MM.1S (cell line): ENCODE measurements around the gene ZNF530.

Source experiments
- DNase-seq: peaks from one replicate; pipeline ENCODE4 v3.0.0-alpha.2; 2015
- H2AFZ ChIP-seq: fragments of 300-600 bp; sonication (generic); 2 replicates; pipeline ENCODE4 v1.6.0; 2016; ENCODE audit warnings: antibody characterized with exemption, low read length
- H3F3A ChIP-seq: fragments of 300-600 bp; sonication (generic); 2 replicates; pipeline ENCODE4 v1.6.1; 2016; ENCODE audit warnings: mild to moderate bottlenecking, antibody characterized with exemption, low read length, moderate library complexity, mixed read lengths; ENCODE audit not compliant: insufficient read depth
- H3K27ac ChIP-seq: fragments of 300-600 bp; sonication (generic); 2 replicates; pipeline ENCODE4 v1.5.1; 2016; ENCODE audit warnings: mild to moderate bottlenecking, low read length
- H3K27me3 ChIP-seq: fragments of 300-600 bp; sonication (generic); replicated peaks from 2 replicates; pipeline ENCODE4 v1.6.0; 2016; ENCODE audit warnings: low read length; ENCODE audit not compliant: insufficient read depth
- H3K36me3 ChIP-seq: fragments of 300-600 bp; sonication (generic); replicated peaks from 2 replicates; pipeline ENCODE4 v1.6.1; 2016; ENCODE audit warnings: mild to moderate bottlenecking, low read length, mixed read lengths; ENCODE audit not compliant: insufficient read depth
- H3K4me1 ChIP-seq: fragments of 300-600 bp; sonication (generic); 2 replicates; pipeline ENCODE4 v1.6.1; 2016; ENCODE audit warnings: low read length, mixed read lengths
- H3K4me2 ChIP-seq: fragments of 300-600 bp; sonication (generic); 2 replicates; pipeline ENCODE4 v1.6.0; 2016; ENCODE audit warnings: low read depth, low read length
- H3K4me3 ChIP-seq: fragments of 300-600 bp; sonication (generic); 2 replicates; pipeline ENCODE4 v1.5.1; 2016; ENCODE audit warnings: low read length, mixed read lengths
- H3K79me2 ChIP-seq: fragments of 300-600 bp; sonication (generic); 2 replicates; pipeline ENCODE4 v1.6.1; 2016; ENCODE audit warnings: mixed run types, low read length, mixed read lengths
- H3K9ac ChIP-seq: fragments of 300-600 bp; sonication (generic); 2 replicates; pipeline ENCODE4 v1.6.1; 2016; ENCODE audit warnings: low read length, mixed read lengths
- H3K9me2 ChIP-seq: fragments of 300-600 bp; sonication (generic); replicated peaks from 2 replicates; pipeline ENCODE4 v1.6.1; 2016; ENCODE audit warnings: mild to moderate bottlenecking, low read length, mixed read lengths; ENCODE audit not compliant: insufficient read depth
- H3K9me3 ChIP-seq: fragments of 300-600 bp; sonication (generic); replicated peaks from 2 replicates; pipeline ENCODE4 v1.6.1; 2016; ENCODE audit warnings: mild to moderate bottlenecking, low read length, mixed read lengths; ENCODE audit not compliant: insufficient read depth
- H4K20me1 ChIP-seq: fragments of 300-600 bp; sonication (generic); 2 replicates; pipeline ENCODE4 v1.6.1; 2016; ENCODE audit warnings: mild to moderate bottlenecking, low read length, moderate library complexity, mixed read lengths; ENCODE audit not compliant: insufficient read depth
- CTCF ChIP-seq: fragments of 300-600 bp; sonication (generic); IDR thresholded peaks from 2 replicates; pipeline ENCODE4 v1.5.1; 2016; ENCODE audit warnings: antibody characterized with exemption, low read length, mixed read lengths
- EZH2 ChIP-seq: fragments of 300-600 bp; sonication (generic); optimal IDR thresholded peaks from 2 replicates; pipeline ENCODE3; 2017; ENCODE audit warnings: low read depth, mild to moderate bottlenecking, antibody characterized with exemption, low read length, mixed read lengths
- EZH2phosphoT487 ChIP-seq: fragments of 300-600 bp; sonication (generic); IDR thresholded peaks from 2 replicates; pipeline ENCODE4 v1.6.1; 2018; ENCODE audit warnings: antibody characterized with exemption, low read length

The ZNF530 gene

GRCh38 chr19:57633832-57634131 is 34.1 kb downstream of the ZNF530 start:
- Histone ChIP-seq H3K9me2 (no peaks in the 10 kb centered on the region), H4K20me1 (no peaks in the 10 kb centered on the region), H3F3A (no peaks in the 10 kb centered on the region), H3K4me3 (peak overlapping the region; percentile 83; the same call in 1 of the 2 replicates), H3K27ac (no peak overlapping the region), H3K9ac (no peak overlapping the region), H3K4me1 (no peaks in the 10 kb centered on the region), H3K4me2 (peak overlapping the region; percentile 76), H2AFZ (peak overlapping the region; percentile 94; the same call in 1 of the 2 replicates), H3K79me2 (no peaks in the 10 kb centered on the region), H3K27me3 (no peaks in the 10 kb centered on the region), H3K9me3 (no peaks in the 10 kb centered on the region), H3K36me3 (no peaks in the 10 kb centered on the region)
- DNase-seq = no peak
- TF ChIP-seq EZH2phosphoT487 (no peak), EZH2 (no peak)

GRCh38 chr19:57637379-57637778 is 37.7 kb downstream of the ZNF530 start:
- no peaks in the 10 kb centered on the region for H3K27me3 ChIP-seq
- H3K9ac ChIP-seq = no peak overlapping the region
- H2AFZ ChIP-seq = no peak overlapping the region
- H3K9me3 ChIP-seq = no peaks in the 10 kb centered on the region
- H3K79me2 ChIP-seq = no peaks in the 10 kb centered on the region
- H3K4me1 ChIP-seq = no peaks in the 10 kb centered on the region
- no peak for DNase-seq
- no peak for TF ChIP-seq CTCF
- no peak for TF ChIP-seq EZH2phosphoT487
- no peak for TF ChIP-seq EZH2
- H3K36me3 ChIP-seq = peaks cover 4% of the 10 kb centered on the region; the same call in 1 of the 2 replicates
- H3K4me3 ChIP-seq = no peak overlapping the region
- no peaks in the 10 kb centered on the region for H3K9me2 ChIP-seq
- no peak overlapping the region for H3K4me2 ChIP-seq
- H3F3A ChIP-seq = no peaks in the 10 kb centered on the region
- no peaks in the 10 kb centered on the region for H4K20me1 ChIP-seq
- no peak overlapping the region for H3K27ac ChIP-seq

GRCh38 chr19:57641715-57642234 is 42.1 kb downstream of the ZNF530 start:
- no peaks in the 10 kb centered on the region for H3K27me3 ChIP-seq
- H2AFZ ChIP-seq = no peak overlapping the region
- H3K79me2 ChIP-seq = no peaks in the 10 kb centered on the region
- no peaks in the 10 kb centered on the region for H4K20me1 ChIP-seq
- H3K4me1 ChIP-seq = no peaks in the 10 kb centered on the region
- no peak overlapping the region for H3K9ac ChIP-seq
- H3F3A ChIP-seq = no peaks in the 10 kb centered on the region
- TF ChIP-seq EZH2phosphoT487 (no peak), CTCF (no peak), EZH2 (no peak)
- H3K4me3 ChIP-seq = no peak overlapping the region
- H3K4me2 ChIP-seq = no peak overlapping the region
- H3K36me3 ChIP-seq = peaks cover 6% of the 10 kb centered on the region; the same call in 1 of the 2 replicates
- no peaks in the 10 kb centered on the region for H3K9me3 ChIP-seq
- DNase-seq = no peak
- no peaks in the 10 kb centered on the region for H3K9me2 ChIP-seq
- H3K27ac ChIP-seq = no peak overlapping the region

- Histone ChIP-seq H3K4me1 (no peaks in the 10 kb centered on the region), H3K27ac (no peak overlapping the region), H3K27me3 (no peaks in the 10 kb centered on the region), H3K9me2 (no peaks in the 10 kb centered on the region), H2AFZ (no peak overlapping the region), H3K4me2 (no peak overlapping the region), H3K9ac (no peak overlapping the region), H3K36me3 (peaks cover 6% of the 10 kb centered on the region; the same call in 1 of the 2 replicates), H4K20me1 (no peaks in the 10 kb centered on the region), H3K4me3 (no peak overlapping the region), H3K79me2 (no peaks in the 10 kb centered on the region), H3F3A (no peaks in the 10 kb centered on the region), H3K9me3 (no peaks in the 10 kb centered on the region)
- DNase-seq = no peak
- TF ChIP-seq EZH2phosphoT487 (no peak), CTCF (no peak), EZH2 (no peak)
Observed at GRCh38 chr19:57642396-57643046, 42.8 kb downstream of the ZNF530 start.
